GM20431 (cell line): Measurements from ENCODE around the gene DGKD.

Source experiments
- in situ Hi-C: fragments of 300-500 bp; cut with MseI, MboI; formaldehyde crosslinking; loops from one replicate; pipeline ENCODE4 v1.15.0; 2020; ENCODE audit warnings: low sequenced_read_pairs; ENCODE audit not compliant: unreplicated experiment

DGKD gene

DNA sequence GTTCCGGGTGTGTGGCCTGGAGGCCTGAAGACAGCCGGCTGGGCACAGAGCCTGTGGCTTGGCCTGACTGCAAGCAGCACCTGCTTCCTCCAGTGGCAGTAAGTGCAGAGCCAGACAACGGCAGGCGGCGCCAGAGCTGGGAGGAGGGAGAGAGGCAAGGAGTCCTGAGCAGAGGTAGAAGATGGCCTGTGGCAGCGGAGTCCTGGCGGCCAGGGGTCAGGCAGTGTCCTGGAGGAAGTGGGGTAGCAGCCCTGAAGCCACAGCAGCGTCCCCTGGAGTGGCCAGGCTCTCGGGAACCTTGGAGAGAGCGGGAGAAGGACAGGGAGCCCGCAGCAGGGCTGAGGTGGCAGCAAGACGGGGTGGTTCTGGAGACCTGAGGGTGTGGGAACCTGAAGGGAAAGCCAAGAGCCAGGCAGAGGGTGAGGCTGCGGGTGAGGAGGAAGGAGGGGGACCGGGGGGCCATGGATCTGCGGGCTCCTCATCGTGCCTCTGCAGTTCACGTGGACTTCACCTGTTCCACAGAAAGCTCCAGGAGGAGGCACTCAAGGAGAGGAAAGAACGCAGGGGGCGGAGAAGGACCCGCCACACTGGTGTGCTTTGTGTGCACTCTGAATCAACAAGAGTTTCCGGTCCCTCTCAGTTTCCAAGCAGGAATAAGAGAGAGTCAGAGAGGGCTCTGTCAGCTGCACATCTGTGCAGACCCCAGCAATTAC, 126.4 kb downstream of the DGKD start:
- in situ Hi-C loops: no loop called here

DNA sequence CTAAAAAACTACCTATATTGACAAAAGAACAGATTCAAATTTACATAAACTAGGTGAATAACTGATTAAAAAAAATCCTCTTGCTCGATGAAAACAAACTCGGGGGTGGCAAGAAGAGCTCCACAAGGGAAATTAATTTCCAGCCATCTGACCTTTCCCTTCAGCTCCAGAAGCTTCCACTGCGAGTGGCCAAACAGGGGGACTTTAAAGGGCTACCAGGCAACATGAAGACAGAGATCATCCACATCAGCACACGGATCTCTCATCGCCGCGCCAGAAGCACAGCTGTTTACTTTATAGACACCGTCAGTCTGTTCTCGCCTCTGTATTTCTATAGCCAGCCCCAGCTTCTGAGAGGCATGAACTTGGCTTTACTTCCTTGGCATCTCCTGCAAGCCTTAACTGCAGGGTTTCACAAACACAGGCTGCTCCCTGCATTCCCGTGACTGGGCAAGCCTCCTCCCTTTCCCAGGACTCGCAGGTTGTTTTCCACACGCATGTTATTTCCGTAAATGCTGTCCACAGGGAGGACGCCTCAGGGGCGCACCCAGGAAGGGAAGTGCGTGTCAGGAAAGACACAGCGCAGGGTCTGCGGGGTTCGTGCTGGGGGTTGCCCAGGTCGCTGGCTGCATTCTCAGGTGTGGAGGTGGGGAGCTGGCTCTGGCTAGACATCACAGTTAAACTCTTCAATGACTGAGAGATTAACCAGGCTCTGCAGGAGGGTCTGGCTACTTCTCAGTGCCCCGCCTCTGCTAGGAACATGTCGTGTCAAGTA, 127.3 kb downstream of the DGKD start:
- in situ Hi-C loops: no loop called here

- in situ Hi-C loops: no loop called here
Measured at GRCh38 chr2:233482616-233483015, 128.3 kb downstream of the DGKD start.

DNA sequence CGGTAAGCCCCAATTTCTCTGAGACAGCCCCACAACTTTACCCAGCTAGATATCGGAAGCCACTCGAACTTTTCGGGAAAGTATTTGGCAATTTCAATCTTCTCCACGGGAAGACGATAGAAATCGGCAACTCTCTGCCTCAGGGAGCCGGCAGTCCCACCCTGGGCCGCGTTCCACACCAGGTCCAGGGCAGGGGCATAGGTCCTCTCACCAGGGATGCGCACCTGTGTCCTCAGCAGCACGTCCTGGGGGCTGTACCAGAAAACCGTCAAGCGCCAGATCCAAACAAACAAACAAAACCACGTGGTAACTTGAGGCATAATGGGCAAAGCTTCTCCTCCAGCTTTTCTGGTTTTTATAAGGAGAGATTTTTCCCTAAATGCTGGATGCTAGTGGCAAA, 131.4 kb downstream of the DGKD start:
- in situ Hi-C loops: no loop called here

DNA sequence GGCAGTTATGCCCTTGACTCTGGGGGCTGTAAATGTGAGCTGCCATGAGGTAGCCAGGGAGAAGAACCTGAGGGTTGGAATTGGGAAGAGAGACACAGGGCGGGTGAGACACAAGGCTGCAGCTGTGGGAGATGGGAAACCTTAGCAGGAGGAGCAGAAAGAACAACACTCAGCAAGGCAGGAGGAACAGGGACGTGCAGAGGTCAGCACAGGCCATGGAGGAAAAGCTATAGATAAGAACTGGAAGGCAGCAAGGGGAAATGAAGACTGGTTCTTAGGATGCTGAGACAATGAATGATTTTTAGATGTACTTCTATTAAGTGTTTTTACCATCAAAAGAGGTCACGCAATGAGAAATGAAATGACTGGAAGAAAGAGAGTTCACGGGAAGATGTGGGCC, 132.1 kb downstream of the DGKD start:
- in situ Hi-C loops: no loop called here

- in situ Hi-C loops: no loop called here
Measured at GRCh38 chr2:233486778-233487552, 132.7 kb downstream of the DGKD start.

- in situ Hi-C loops: no loop called here
Measured at GRCh38 chr2:233487748-233488345, 133.6 kb downstream of the DGKD start.

DNA sequence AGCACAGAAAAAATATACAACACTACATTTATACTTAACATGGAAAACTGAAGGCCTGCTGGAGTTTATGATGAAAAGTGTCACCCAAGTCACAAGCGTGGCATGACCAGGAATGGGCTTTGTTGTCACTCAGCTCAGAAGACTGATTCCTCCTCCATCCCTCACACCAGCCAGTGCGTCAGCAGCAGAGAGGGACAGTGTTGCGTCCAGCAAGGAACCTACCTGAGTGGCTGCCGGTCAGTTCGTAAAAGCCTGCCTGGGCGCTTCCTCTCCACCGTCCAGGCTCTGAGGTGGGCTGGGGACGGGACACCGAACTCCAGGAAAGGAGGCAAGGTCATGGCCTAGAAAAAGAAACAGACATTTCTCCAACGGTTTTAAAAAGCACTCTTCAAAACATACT, 134.8 kb downstream of the DGKD start:
- in situ Hi-C loops: no loop called here

- in situ Hi-C loops: no loop called here
Measured at GRCh38 chr2:233489666-233490065, 135.4 kb downstream of the DGKD start.

- in situ Hi-C loops: no loop called here
Measured at GRCh38 chr2:233490831-233491230, 136.5 kb downstream of the DGKD start.

GRCh38 chr2:233491326-233491725, 137.0 kb downstream of the DGKD start:
- in situ Hi-C loops: no loop called here

DNA sequence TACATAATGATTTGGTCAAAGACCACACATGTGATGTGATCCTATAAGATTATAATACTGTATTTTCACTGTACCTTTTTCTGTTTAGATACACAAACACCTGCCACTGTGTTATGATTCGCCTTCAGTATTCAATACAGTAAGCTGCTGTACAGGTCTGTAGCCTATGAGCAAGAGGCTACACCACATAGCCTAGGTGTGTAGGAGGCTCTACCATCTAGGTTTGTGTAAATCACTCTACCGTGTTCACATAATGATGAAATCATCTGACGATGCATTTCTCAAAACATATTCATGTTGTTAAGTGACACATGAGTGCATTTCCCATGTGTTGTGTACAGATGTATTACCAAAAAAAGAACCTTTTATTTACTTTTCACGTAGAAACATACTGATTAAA, 137.8 kb downstream of the DGKD start:
- in situ Hi-C loops: no loop called here

DNA sequence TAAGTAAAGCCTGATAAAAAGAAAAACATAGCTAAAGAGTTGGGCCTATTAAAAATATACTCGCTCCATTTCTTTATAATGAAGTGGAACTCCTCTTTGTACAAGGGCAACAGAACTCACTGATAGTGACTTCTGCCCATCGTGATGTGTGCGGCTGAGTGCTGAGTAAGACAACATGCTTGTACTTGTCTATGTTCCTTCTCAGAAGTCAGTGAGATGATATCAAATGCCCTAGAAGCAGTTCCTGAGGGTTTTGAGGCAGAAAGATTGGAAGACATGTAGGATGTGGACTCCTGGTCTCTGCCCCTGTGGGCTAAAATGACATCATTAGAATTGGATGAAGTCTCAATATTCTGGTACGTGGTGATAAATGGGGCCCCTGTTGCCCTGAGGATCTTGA, 138.5 kb downstream of the DGKD start:
- in situ Hi-C loops: no loop called here

- in situ Hi-C loops: no loop called here
Measured at GRCh38 chr2:233495503-233496496, 141.5 kb downstream of the DGKD start.

DNA sequence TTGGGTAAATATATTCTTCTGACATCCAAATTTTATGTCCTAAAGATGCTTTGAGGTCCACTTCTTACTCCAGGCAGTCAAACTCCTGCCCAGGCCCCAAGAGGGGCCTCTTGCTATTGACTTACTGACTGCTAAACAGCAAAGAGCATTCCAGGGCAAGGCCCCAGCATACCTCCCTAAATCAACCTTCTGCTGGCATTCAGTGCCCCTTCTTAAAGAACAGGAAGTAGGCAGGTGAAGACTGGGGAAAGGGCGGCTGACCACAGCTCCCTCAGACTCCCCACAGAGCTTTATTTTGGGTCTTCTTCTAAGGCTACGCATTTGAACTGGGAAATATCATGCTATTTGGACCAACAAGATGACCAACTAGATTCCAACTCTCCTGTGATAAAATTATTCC, 143.4 kb downstream of the DGKD start:
- in situ Hi-C loops: no loop called here

DNA sequence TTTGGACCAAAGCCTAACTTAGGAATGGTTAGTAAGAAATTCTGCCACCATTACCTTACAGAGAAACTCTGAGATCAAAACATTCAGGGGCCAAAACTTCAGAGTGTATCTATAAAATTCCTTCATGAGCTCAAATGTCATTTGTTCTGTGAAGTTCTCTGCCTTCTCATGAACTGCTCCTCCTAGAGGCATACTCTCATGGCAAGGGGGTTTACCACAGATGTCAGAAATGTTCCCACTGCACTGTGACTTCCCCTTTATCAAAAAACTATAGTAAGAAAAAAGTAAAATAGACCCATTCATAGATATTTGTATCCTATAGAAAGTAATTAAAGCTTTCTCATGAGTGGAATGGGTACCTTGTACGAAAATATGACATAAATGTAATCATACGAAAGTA, 143.8 kb downstream of the DGKD start:
- in situ Hi-C loops: no loop called here

GRCh38 chr2:233499928-233500327, 145.6 kb downstream of the DGKD start:
- in situ Hi-C loops: no loop called here

DNA sequence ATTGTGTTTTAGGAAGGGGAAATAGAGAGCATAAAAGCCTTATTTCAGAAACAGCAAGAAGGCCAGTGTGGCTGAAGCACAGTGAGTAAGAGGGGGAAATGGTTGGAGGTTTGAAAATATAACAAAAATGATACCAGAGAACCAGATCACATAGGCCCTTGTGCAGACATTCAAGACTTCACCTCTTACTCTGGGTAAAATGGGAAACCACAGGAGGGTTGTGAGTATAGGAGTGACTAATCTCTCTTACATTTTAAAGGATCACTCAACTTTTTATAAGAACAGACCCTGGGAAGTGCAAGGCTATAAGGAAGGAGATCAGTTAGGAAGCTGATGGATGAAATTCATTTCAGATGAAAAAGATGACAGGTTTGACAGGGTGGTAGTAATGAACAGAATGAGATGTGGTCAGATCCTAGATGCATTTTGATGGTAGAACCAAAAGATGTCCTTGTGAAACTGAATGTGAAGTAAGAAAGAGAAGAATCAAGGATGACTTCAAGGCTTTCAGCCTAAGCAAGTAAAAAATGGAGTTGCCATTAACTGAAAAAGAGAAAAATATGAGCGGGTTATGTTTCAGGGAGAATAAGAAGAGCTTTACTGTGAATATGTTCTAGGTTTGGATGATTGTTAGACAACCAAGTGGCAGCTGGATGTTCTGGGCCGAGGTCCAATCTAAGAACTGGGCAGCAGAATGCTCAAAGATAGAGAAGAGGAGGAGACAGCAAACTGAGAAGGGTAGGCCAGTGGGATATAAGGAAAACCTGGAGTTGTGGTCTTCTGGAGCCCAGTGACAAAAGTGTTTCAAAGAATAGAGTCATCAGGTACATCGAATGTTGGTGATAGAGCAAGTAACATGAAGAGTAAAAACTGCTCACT, 147.1 kb downstream of the DGKD start:
- in situ Hi-C loops: no loop called here

DNA sequence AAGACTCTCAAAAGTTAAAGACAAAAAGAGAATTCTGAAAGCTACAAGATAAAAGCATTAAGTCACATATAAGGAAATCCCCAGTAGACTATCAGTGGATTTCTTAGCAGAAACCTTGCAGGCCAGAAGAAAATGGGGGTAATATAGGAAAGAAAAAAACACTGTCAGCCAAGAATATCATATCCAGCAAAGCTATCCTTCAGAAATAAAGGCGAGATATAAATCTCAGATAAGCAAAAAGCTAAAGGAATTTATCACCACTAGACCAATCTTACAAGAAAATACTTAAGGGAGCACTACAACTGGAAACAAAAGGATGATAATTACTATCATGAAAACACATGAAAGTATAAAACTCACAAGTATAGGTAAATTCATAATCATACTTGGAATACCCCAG, 149.2 kb downstream of the DGKD start:
- in situ Hi-C loops: no loop called here
